A673 (cell line): ENCODE data around the gene BBS9. TPM values are rescaled to one million over a fixed set of nuclear protein-coding genes. Genes with fewer than 3 reads are reported as not detected.

Experiments used
- BruUV-seq: library from RNA; stranded (reverse); fragments of 400-500 nt; replicated peaks from 2 replicates; lab custom pipeline; 2021; lab: Mats Ljungman, UMichigan
- CTCF ChIA-PET: fragments of 300-600 bp; sonication (Branson Sonifier 250); formaldehyde crosslinking; loops from one replicate; lab custom pipeline; 2022; ENCODE audit warnings: antibody characterized with exemption; lab: Charles Lee
- POLR2A ChIA-PET: fragments of 300-600 bp; sonication (Branson Sonifier 250); formaldehyde crosslinking; loops from one replicate; lab custom pipeline; 2022; ENCODE audit warnings: antibody characterized with exemption; ENCODE audit not compliant: low non-redundant PET; lab: Charles Lee
- DNase-seq: peaks from one replicate; pipeline ENCODE4 v3.0.0-alpha.2; 2015; ENCODE audit warnings: low spot score
- H3K27ac ChIP-seq: fragments of 200-600 bp; sonication (generic); 2 replicates; pipeline ENCODE4 v1.5.1; 2016; ENCODE audit warnings: mixed run types, low read depth, mild to moderate bottlenecking, mixed read lengths, antibody characterized with exemption, low read length; ENCODE audit not compliant: poor library complexity, severe bottlenecking
- H3K27me3 ChIP-seq: fragments of 200-600 bp; sonication (generic); replicated peaks from 2 replicates; pipeline ENCODE4 v1.6.1; 2017; ENCODE audit warnings: mixed run types, low read depth, mild to moderate bottlenecking, mixed read lengths, antibody characterized with exemption, low read length; ENCODE audit not compliant: insufficient read depth, poor library complexity
- H3K36me3 ChIP-seq: fragments of 200-600 bp; sonication (generic); 2 replicates; pipeline ENCODE4 v1.6.1; 2016; ENCODE audit warnings: mixed run types, mild to moderate bottlenecking, mixed read lengths, antibody characterized with exemption, low read length; ENCODE audit not compliant: insufficient read depth, poor library complexity, severe bottlenecking
- H3K4me1 ChIP-seq: fragments of 200-600 bp; sonication (generic); 2 replicates; pipeline ENCODE4 v1.6.1; 2017; ENCODE audit warnings: mixed run types, mild to moderate bottlenecking, mixed read lengths, antibody characterized with exemption, low read length; ENCODE audit not compliant: insufficient read depth, poor library complexity, severe bottlenecking
- H3K4me3 ChIP-seq: fragments of 200-600 bp; sonication (generic); 2 replicates; pipeline ENCODE4 v1.5.1; 2016; ENCODE audit warnings: low read depth, mixed run types, mild to moderate bottlenecking, mixed read lengths, low read length; ENCODE audit not compliant: poor library complexity, severe bottlenecking
- H3K9me3 ChIP-seq: fragments of 200-600 bp; sonication (generic); 2 replicates; pipeline ENCODE4 v1.6.1; 2016; ENCODE audit warnings: mixed run types, low read depth, mild to moderate bottlenecking, mixed read lengths, antibody characterized with exemption, low read length; ENCODE audit not compliant: poor library complexity, severe bottlenecking
- EZH2 ChIP-seq: fragments of 200-600 bp; sonication (generic); IDR thresholded peaks from 2 replicates; pipeline ENCODE4 v1.6.1; 2017; ENCODE audit warnings: borderline replicate concordance, low read depth, mild to moderate bottlenecking, mixed read lengths, antibody characterized with exemption, low read length; ENCODE audit not compliant: poor library complexity, severe bottlenecking
- intact Hi-C: fragments of 100-400 bp; cut with micrococcal nuclease; formaldehyde crosslinking; loops from one replicate; pipeline ENCODE4 v1.10.0; 2022; ENCODE audit not compliant: unreplicated experiment
- total RNA-seq: library from RNA; stranded (reverse); gene quantifications from 2 replicates; pipeline ENCODE4 v1.2.3, GENCODE V29; 2021
- TF ChIP-seq, protein P1 (sequence below): fragments of 300-800, 200-600 bp; sonication (generic); conservative IDR thresholded peaks from 2 replicates; pipeline ENCODE4 v1.5.1; 2017; ENCODE audit warnings: low read depth, mild to moderate bottlenecking, antibody characterized with exemption, low read length, moderate library complexity, mixed read lengths

The BBS9 gene
- total RNA-seq, 1 experiment from 2014 or later, result 9.4 TPM

DNA sequence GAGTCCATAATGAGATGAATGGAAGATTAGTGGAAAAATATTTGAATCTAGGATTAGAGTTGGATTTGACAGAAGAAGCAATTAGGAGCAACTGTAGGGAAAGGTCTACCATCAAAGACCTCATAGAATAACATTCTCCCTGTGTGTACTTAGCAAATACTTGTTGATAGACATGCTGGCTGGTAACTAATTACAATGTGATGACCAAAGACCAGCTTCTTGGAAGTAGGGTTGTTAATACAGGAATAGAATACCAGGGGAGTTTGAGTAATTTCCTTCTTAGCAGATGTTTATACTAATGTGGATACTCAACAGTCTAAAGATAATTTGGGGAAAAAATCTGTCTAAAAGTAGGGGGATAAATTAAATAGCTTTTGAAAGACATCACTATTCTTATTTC, 418.5 kb downstream of the BBS9 start:
- H3K27me3 ChIP-seq, result no peaks in the 10 kb centered on the region
- no peaks in the 10 kb centered on the region for H3K36me3 ChIP-seq
- ChIA-PET CTCF (no interaction called here), POLR2A (no interaction called here)
- no peak for DNase-seq
- no peak overlapping the region for H3K4me3 ChIP-seq
- no peak for TF ChIP-seq EZH2
- TF ChIP-seq, protein P1, sequence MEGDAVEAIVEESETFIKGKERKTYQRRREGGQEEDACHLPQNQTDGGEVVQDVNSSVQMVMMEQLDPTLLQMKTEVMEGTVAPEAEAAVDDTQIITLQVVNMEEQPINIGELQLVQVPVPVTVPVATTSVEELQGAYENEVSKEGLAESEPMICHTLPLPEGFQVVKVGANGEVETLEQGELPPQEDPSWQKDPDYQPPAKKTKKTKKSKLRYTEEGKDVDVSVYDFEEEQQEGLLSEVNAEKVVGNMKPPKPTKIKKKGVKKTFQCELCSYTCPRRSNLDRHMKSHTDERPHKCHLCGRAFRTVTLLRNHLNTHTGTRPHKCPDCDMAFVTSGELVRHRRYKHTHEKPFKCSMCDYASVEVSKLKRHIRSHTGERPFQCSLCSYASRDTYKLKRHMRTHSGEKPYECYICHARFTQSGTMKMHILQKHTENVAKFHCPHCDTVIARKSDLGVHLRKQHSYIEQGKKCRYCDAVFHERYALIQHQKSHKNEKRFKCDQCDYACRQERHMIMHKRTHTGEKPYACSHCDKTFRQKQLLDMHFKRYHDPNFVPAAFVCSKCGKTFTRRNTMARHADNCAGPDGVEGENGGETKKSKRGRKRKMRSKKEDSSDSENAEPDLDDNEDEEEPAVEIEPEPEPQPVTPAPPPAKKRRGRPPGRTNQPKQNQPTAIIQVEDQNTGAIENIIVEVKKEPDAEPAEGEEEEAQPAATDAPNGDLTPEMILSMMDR, result no peak
- no peaks in the 10 kb centered on the region for H3K4me1 ChIP-seq
- no peak overlapping the region for H3K27ac ChIP-seq
- H3K9me3 ChIP-seq, result no peaks in the 10 kb centered on the region
- no TSS peak for BruUV-seq
- intact Hi-C loops, result no loop called here

DNA sequence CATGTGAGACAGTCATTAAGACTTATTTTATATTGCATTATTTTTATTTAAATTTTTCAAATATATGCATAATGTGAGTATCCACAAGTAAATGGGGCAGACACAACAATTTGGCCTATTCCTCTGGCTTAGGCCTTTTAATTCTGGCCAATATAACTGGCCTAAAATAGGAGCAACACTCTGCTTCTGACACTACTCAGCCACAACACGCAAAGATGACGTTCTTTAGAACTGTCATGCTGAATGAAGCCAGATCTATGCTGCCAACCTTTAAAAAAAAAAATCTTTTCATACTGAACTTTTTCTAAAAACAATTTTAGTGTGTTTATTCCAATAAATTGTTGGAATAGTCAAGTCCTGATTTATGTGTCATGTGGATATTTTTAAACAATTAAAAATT, 421.0 kb downstream of the BBS9 start:
- no peaks in the 10 kb centered on the region for H3K36me3 ChIP-seq
- H3K4me1 ChIP-seq, result no peaks in the 10 kb centered on the region
- POLR2A ChIA-PET, result no interaction called here
- no peak for TF ChIP-seq EZH2
- TF ChIP-seq, protein P1, result no peak
- no peaks in the 10 kb centered on the region for H3K9me3 ChIP-seq
- CTCF ChIA-PET, result no interaction called here
- no peak overlapping the region for H3K4me3 ChIP-seq
- H3K27ac ChIP-seq, result no peak overlapping the region
- intact Hi-C loops, result no loop called here
- H3K27me3 ChIP-seq, result no peaks in the 10 kb centered on the region
- no TSS peak for BruUV-seq
- DNase-seq, result no peak

DNA sequence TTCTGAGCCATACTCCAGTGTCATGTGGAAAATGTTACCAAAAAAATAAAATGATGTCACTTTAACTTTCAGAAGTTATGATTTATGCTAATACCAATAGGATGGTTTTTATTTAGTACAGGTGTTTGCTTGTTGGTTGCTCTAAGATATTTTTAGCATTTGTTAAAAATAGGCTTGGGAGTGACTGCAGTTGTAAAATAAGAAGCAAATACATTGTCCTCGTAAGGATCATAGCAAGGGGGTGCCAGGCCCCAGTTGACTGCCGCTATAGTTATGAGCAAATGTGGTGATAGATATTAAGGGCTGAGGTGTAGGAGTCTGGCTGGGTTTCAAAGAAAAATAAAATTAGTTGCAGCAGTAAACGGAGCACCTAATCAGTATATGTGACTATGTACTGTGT, 421.6 kb downstream of the BBS9 start:
- BruUV-seq, result no TSS peak
- no peak for DNase-seq
- no peaks in the 10 kb centered on the region for H3K9me3 ChIP-seq
- ChIA-PET CTCF (no interaction called here), POLR2A (no interaction called here)
- intact Hi-C loops, result no loop called here
- TF ChIP-seq, protein P1, result no peak
- no peak for TF ChIP-seq EZH2
- H3K27me3 ChIP-seq, result no peaks in the 10 kb centered on the region
- H3K4me3 ChIP-seq, result no peak overlapping the region
- H3K36me3 ChIP-seq, result no peaks in the 10 kb centered on the region
- no peaks in the 10 kb centered on the region for H3K4me1 ChIP-seq
- H3K27ac ChIP-seq, result no peak overlapping the region
